SK-N-MC (cell line): ENCODE measurements around the gene SLC25A22.
A peak's percentile ranks its signal among the peaks of the same experiment; 100 is the strongest.

Experiments
- EZH2 ChIP-seq: fragments of 200-600 bp; sonication (generic); IDR thresholded peaks from one replicate; pipeline ENCODE4 v1.6.1; 2017; ENCODE audit warnings: antibody characterized with exemption
- POLR2AphosphoS5 ChIP-seq: IDR thresholded peaks from 2 replicates; pipeline ENCODE4 v1.6.1; 2012; ENCODE audit warnings: mild to moderate bottlenecking, low read depth, low read length, borderline replicate concordance

GRCh38 chr11:795634-796564, 2.2 kb downstream of the SLC25A22 start:
- TF ChIP-seq EZH2 (no peak), POLR2AphosphoS5 (peak; percentile 46)
